Placental pericyte (primary cell): ENCODE measurements around the gene HS3ST1. TPM values are rescaled to one million over a fixed set of nuclear protein-coding genes. Genes with fewer than 3 reads are reported as not detected.

Experiments
- small RNA-seq: library from RNA; depleted of rRNA; stranded (forward); fragments of <200 nt; gene quantifications from one replicate; pipeline ENCODE3, GENCODE V24; 2012; ENCODE audit warnings: low replicate concordance
- total RNA-seq: library from RNA; depleted of rRNA; stranded (reverse); fragments of >200 nt; gene quantifications from 2 replicates; pipeline ENCODE4 v1.2.3, GENCODE V29; 2012

HS3ST1 gene
- 1.1 TPM in 2 replicates for total RNA-seq

GRCh38 chr4:11428231-11428898 is at the start of gene HS3ST1:
HS3ST1 (minus strand) TSS chr4:11428894; CDS start chr4:11400005, 28,889 bp downstream.

Small RNAs within 50 kb of the gene (small RNA-seq; reads per million reads assigned to genes)
- gene MIR572 (not detected), gene RNA5SP156 (not detected)
